Measurements from ENCODE around the gene C1RL. TPM values are rescaled to one million over a fixed set of nuclear protein-coding genes. Genes with fewer than 3 reads are reported as not detected.

Gene C1RL
- total RNA-seq, 4 donors from 2014 or later, result 39.6 to 261 (median 65.0) TPM

DNA sequence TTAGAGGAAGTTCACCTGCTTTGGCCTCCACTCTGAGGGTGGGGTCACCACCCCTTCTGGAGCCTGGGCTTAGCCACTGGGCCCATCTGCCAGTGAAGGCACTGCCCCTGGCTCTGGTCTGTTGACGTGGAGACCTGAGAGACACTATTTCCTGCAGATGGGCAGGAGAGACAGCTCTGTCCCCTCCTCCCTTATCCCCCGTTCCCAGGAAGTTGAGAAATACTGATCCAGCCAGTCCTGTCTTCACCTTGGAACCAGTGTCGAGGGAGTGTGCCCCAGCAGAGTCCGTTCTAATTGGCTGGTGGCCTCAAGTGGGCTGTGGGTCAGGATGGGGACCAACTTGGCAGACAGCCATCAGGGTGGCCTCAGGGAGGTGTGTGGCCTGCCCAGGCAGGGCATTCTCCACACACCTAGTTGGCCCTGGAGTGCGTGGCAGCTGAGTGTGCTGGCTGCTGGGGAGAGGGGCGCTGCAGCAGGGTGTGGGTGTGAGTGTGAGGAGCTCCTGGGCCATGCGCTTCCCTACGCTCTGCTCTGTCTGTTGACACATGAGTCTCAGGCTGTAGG is 46.5 kb upstream of the C1RL start:
- H3K4me3 ChIP-seq, result no peak overlapping the region
- no peak overlapping the region for H3K27ac ChIP-seq
- no peak for TF ChIP-seq EP300 (IDR thresholded peaks at IDR 0.05; ENCODE audit: low read depth)
- no peak for TF ChIP-seq POLR2AphosphoS5 (IDR thresholded peaks at IDR 0.05)
- no peak for TF ChIP-seq CTCF (IDR thresholded peaks at IDR 0.05)
- TF ChIP-seq POLR2A (IDR thresholded peaks at IDR 0.05), result no peak
- H3K4me1 ChIP-seq, result no peaks in the 10 kb centered on the region
- intact Hi-C loops (cut with DNase I; ENCODE audit: low total_unique reads) (no loop called here), in situ Hi-C loops (cut with MboI; ENCODE audit: low pct_ligation_motif_present in 1 of 4, low pct_unique_long_range_greater_than_20kb in 1 of 4, low sequenced_read_pairs in 3 of 4) (no loop called here)
- H3K36me3 ChIP-seq, result peaks cover 0 to 3% (median 0%) of the 10 kb centered on the region in 4 donors
- no peaks in the 10 kb centered on the region for H3K27me3 ChIP-seq
- WGBS, 2 donors (ENCODE audit: low coverage in 1 of 2), result 84% methylated on average over 8 of the region's 8 CpGs; no CpG with 5 or more reads in 1 of the 2 donors
- H3K9me3 ChIP-seq, result no peaks in the 10 kb centered on the region
- DNase-seq, result no peak

DNA sequence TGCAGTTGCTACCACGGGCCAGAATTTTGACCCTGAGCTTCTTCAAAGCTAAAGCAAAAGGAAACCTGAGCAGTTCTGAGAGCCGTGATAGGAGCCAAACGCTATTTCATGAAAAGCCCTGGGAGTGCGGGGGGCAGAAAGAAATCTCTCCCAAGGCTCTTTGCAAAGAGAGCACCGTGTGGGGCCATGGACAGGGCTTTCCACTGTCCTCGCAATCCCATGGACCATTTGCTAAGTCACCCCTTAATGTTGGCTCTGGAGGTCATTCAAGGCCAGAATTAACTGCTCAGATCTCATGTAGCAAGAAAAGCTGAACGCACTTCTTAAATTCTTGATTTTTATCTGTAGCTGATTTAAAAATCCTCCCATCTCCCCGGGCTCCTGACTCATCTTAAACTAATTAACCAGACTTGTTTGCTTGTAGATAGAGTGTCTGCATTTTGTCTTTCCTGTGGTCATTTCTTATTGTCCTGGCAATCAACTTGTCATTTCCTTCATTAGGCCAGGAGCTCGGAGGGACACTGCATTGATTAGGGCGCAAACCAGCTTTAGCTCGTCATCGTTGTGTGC is 46.0 kb upstream of the C1RL start:
- 80 to 88% methylated on average over 6 to 12 of the region's 12 CpGs for WGBS, 2 donors (ENCODE audit: low coverage in 1 of 2)
- TF ChIP-seq EP300 (IDR thresholded peaks at IDR 0.05; ENCODE audit: low read depth) (no peak), POLR2AphosphoS5 (IDR thresholded peaks at IDR 0.05) (no peak), POLR2A (IDR thresholded peaks at IDR 0.05) (no peak), CTCF (IDR thresholded peaks at IDR 0.05) (no peak)

DNA sequence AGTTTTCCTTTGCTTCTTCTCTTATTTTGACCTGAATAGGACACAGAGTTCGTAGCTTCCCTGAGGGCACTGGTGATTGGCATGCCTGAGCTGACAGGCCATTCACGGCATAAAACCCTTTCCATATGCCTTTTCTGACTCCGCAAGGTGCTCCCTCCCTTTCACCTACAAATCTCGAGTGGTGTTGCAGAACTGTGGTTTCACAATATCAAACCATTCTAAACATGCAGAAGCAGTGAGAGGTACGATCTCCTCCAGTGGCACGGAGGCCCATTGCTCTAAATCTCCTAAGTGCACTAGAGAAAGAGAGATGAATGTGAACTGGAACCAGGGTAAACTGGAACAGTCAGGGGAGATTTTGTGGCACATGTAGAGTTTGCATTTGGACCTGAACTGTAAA is 45.0 kb upstream of the C1RL start:
- no peak for DNase-seq
- TF ChIP-seq CTCF (IDR thresholded peaks at IDR 0.05) (no peak), POLR2AphosphoS5 (IDR thresholded peaks at IDR 0.05) (no peak), EP300 (IDR thresholded peaks at IDR 0.05; ENCODE audit: low read depth) (no peak), POLR2A (IDR thresholded peaks at IDR 0.05) (no peak)
- no peak overlapping the region for H3K27ac ChIP-seq
- H3K4me3 ChIP-seq, result no peak overlapping the region
- H3K27me3 ChIP-seq, result no peaks in the 10 kb centered on the region
- intact Hi-C loops (cut with DNase I; ENCODE audit: low total_unique reads) (no loop called here), in situ Hi-C loops (cut with MboI; ENCODE audit: low pct_ligation_motif_present in 1 of 4, low pct_unique_long_range_greater_than_20kb in 1 of 4, low sequenced_read_pairs in 3 of 4) (no loop called here)
- 89 to 90% methylated on average over 2 to 6 of the region's 6 CpGs for WGBS, 2 donors (ENCODE audit: low coverage in 1 of 2)
- H3K36me3 ChIP-seq, result peaks cover 0 to 3% (median 0%) of the 10 kb centered on the region in 4 donors
- no peaks in the 10 kb centered on the region for H3K9me3 ChIP-seq
- no peaks in the 10 kb centered on the region for H3K4me1 ChIP-seq

More for the DNA sequence above, 46.0 kb upstream of the C1RL start:
- H3K27ac ChIP-seq, result no peak overlapping the region
- intact Hi-C loops (cut with DNase I; ENCODE audit: low total_unique reads), result no loop called here
- H3K4me3 ChIP-seq, result no peak overlapping the region
- in situ Hi-C loops (cut with MboI; ENCODE audit: low pct_ligation_motif_present in 1 of 4, low pct_unique_long_range_greater_than_20kb in 1 of 4, low sequenced_read_pairs in 3 of 4), result no loop called here
- no peaks in the 10 kb centered on the region for H3K27me3 ChIP-seq
- no peaks in the 10 kb centered on the region for H3K9me3 ChIP-seq
- no peak for DNase-seq
- H3K36me3 ChIP-seq, result peaks cover 0 to 3% (median 0%) of the 10 kb centered on the region in 4 donors
- H3K4me1 ChIP-seq, result no peaks in the 10 kb centered on the region

DNA sequence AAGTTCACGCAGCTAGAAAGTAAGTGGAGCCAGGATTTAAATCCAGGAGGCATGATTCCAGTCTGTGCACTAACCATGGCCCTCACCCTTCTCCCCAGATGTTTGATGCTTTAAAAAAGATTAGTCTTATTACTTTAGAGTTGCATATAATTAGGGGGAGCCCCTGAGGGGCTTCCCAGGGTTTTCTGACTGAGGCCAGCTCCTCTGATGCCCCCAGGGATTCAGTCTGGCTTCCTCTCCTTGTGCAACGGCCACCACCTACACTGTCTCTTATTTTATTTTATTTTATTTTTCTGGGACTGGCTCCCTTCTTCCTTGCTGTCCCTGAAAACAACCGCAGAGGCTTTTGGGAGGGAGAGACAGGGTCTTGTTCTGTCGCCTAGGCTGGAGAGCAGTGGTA is 43.8 kb upstream of the C1RL start:
- no peak for TF ChIP-seq POLR2A (IDR thresholded peaks at IDR 0.05)
- TF ChIP-seq CTCF (IDR thresholded peaks at IDR 0.05), result no peak
- no peak for TF ChIP-seq POLR2AphosphoS5 (IDR thresholded peaks at IDR 0.05)
- TF ChIP-seq EP300 (IDR thresholded peaks at IDR 0.05; ENCODE audit: low read depth), result no peak
- Histone ChIP-seq H3K9me3 (no peaks in the 10 kb centered on the region), H3K27me3 (no peaks in the 10 kb centered on the region), H3K36me3 (peaks cover 0 to 3% (median 0%) of the 10 kb centered on the region in 4 donors), H3K27ac (no peak overlapping the region), H3K4me1 (no peaks in the 10 kb centered on the region), H3K4me3 (no peak overlapping the region)
- in situ Hi-C loops (cut with MboI; ENCODE audit: low pct_ligation_motif_present in 1 of 4, low pct_unique_long_range_greater_than_20kb in 1 of 4, low sequenced_read_pairs in 3 of 4) (no loop called here), intact Hi-C loops (cut with DNase I; ENCODE audit: low total_unique reads) (no loop called here)
- 93% methylated on average over 3 to 4 of the region's 4 CpGs for WGBS, 2 donors (ENCODE audit: low coverage in 1 of 2)
- no peak for DNase-seq
